ENCODE results near the gene CFAP100.

CFAP100 gene

GRCh38 chr3:126460381-126460780, 65.7 kb downstream of the CFAP100 start:
- DNase-seq (ENCODE audit: low spot score) = no peak

GRCh38 chr3:126461450-126462070, 66.9 kb downstream of the CFAP100 start:
- no peak for DNase-seq (ENCODE audit: low spot score)

- DNase-seq (ENCODE audit: low spot score) = no peak
Measured at GRCh38 chr3:126463521-126463920, 68.8 kb downstream of the CFAP100 start.

DNA sequence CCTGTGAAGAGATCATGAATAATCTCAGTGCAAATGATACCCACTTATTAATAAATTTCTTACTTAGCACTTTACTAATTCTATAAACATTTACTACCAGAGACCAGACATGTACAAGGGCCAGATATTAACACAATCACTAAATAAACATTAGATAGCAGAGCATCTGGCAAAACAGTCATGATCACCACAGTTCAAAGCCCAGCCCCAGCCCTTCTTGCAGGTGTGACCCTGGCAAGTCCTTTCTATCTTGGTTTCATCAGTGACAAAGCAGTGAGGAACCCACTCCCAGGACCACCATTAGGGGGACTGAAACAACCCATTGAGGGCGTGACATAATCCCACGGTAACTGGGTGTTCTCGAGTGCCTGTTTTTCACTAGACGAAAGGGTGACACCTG, 69.4 kb downstream of the CFAP100 start:
- DNase-seq (ENCODE audit: low spot score) = no peak

DNA sequence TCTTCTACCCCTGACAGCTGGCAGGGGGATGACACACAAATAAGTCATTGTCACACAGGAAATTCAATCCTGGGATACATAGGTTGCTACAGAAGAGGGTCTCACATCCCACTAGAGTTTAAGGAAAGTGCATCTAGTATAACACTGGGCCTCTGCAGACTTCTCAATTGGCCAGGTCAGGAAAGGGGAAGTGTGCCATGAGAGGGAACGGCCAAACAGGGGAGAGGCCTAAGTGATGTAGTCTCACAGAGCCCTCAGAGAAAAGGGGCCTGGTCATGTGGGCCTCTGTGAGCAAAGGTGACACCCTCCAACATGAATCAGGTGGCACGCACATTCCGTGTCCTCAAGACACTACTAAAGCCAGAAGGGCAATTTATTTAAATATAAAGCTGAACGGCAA, 69.8 kb downstream of the CFAP100 start:
- no peak for DNase-seq (ENCODE audit: low spot score)

DNA sequence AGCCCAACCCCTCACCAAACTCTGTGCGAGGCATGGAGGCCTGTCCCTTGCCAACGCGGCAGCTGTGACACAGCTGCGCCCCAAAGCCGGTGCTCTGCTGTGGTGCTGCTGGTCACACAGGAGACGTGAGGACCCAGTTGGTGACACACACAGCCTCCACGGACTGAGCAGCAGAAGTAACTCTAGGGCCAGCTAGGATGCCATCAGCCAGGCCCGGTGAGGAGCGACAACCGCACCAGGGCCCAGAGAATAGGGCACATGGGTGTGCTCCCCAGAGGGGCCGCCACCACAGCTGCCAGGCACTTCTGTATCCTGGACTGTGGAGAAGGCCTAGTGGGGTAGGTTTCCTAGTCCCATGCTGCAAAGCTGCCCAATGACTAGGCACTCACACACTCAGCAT, 70.3 kb downstream of the CFAP100 start:
- DNase-seq (ENCODE audit: low spot score) = no peak

DNA sequence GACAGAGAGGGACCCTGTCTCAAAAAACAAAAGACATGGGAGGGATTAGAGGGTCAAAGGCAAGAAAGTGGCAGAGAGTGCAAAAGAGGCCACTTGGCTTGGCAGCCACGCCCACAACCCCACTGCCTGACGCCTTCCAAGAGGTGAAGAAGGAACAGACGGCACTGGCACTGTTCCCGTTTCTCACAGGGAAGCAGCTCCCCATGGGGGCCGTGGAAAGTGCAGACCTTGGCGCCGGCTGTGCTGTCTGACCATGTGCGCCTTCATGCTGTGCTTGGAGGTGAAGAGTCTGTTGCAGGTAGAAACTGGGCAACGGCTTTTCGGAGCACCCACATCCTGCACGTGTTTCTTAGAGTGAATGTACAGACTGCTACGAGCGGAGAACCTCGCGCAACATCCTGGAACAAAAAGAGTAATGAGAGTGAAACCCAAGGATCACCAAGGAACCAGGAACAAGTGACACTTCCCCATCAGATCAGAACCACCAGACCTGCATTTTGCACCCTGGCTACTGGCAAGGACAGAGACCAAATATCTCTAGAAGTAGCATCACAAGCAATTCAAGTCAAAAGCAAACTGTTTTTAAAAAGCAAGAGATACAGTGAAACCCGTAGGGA, 71.3 kb downstream of the CFAP100 start:
- DNase-seq (ENCODE audit: low spot score) = no peak

GRCh38 chr3:126466886-126467610, 72.3 kb downstream of the CFAP100 start:
- no peak for DNase-seq (ENCODE audit: low spot score)

DNA sequence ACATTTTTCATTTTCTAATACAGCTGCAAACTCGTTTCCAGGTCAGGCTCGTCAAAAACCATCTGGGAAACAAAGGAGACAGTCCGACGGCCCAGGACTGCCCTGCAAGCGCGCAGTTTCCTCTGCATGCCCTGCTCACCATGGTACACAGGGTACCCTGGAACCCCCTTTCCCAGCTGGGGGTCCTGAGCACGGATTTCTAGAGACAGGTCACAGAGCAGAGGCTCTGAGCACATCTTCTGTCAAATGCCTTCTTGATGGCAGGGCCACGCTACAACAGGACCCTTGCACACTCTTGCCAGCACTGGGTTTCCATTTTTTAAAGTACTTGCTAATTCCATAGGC, 72.9 kb downstream of the CFAP100 start:
- DNase-seq (ENCODE audit: low spot score) = no peak

GRCh38 chr3:126468028-126468891, 73.6 kb downstream of the CFAP100 start:
- peak; percentile 43 for DNase-seq (ENCODE audit: low spot score)

- DNase-seq (ENCODE audit: low spot score) = no peak
Measured at GRCh38 chr3:126469479-126469878, 74.8 kb downstream of the CFAP100 start.

DNA sequence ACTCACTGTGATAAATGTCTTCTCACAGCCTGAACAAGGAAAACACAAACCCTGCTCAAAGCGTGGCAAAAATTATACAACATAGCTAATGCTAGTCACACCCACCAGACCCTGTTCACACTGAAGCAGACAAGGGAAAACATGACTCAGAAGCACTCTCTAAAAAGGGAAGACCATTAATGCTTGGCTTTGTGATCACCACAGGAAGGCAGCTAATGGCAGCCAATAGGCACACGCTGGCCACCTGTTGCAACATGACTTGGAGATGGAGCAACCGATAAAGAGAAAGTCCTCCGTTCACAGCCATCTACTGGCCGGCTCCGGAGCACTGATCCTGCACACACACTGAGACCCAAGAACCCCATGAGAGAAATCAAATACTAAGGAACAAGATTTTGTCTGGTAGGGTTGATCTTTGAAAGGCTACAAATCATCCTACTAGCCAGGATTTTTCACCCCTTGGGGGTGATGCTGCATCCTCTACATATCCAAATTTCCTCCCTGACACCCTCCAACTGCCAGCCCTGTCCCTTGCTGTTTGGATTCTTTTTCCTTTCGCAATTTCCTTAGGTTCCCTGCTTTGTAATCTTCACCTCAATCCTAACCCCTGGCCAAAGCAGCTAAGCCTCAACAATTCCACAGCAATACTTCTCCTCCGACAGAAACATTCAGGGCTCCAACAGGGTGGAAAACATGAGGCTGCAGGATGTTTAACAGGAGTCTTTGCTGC, 77.7 kb downstream of the CFAP100 start:
- DNase-seq (ENCODE audit: low spot score) = peak; percentile 76

DNA sequence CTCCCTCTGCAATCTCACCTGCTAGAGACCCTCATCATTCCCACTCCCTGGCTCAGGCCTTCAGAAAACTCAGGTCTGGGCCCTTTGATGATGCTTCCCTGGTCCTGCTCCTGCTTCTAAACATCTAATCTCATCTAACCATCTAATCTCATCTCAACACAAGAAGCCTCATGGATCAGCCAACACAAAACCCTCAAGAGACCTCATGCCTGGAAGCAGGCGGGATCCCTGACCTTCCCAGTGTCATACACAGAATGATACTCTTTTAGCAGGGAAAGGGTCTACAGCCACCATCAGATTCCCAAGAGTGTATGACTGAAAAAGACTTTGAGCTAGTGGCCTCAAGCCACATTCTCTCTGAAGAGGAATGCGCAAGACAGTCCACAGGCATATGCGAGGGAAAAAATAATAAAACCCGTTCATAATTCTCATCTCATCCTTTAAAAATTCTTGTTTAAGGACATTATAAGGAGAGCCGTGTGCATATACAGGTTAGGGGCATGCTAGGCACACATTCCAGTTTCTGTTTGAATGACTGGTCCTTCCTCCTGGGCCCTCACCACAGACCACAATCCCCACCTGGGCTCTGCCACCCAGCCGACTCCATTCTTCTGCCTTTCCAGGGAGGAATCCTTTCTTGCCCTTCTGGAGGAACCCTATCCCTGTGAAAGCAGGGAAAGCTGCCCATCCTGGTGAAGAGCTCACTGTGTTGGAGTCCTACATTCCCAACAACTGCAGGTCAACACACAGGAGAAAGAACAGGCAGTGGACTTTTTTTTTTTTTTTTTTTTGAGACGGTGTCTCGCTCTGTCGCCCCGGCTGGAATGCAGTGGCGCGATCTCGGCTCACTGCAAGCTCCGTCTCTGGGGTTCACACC, 78.8 kb downstream of the CFAP100 start:
- no peak for DNase-seq (ENCODE audit: low spot score)

DNA sequence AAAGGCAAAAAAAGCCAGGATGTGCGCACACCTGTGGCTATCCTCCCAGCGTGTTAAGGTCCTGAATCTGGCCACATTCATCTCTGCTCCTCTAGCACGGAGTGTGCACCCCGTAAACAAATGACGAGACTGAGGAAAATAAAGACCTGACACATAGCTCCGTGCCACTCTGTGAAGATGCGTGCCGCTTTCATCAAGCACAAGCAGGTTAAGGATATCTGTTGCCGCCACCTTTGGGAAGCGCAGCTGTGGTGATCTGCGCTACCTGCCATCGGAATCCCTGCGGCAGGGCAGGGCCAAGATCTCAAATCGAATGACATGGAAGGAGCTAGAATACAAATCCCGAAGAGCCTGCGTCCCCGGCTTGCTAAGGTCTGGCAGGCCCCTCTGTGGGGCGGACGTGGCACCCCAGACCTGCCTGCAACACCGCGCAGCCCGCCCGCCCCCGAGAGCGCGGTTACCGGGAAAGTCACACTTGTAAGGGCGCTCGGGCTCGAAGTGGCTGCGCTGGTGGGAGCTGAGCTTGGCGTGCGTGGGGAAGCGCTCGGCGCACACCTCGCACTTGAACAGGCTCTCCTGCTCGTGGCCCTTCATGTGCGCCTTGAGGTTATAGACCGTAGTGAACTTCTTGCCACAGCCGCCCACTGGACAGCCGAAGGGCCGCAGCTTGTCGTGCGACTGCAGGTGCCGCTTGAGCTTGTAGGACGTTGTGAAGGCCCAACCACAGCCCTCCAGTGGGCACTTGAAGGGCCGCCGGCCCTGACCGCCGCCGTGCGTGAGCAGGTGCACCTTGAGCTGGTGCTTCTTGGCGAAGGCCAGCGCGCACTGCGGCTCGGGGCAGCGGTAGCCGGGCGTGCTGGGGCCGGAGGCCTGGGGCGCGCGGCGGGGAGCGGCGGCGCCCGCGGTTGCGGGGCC, 80.0 kb downstream of the CFAP100 start:
- peak; percentile 59 for DNase-seq (ENCODE audit: low spot score)

- peak; percentile 100 for DNase-seq (ENCODE audit: low spot score)
Measured at GRCh38 chr3:126475413-126476114, 80.9 kb downstream of the CFAP100 start, which contains the start of gene ZXDC. Gene ZXDC, minus strand, starts transcription at chr3:126475891. Its CDS starts 26 bp downstream, at chr3:126475865.

DNA sequence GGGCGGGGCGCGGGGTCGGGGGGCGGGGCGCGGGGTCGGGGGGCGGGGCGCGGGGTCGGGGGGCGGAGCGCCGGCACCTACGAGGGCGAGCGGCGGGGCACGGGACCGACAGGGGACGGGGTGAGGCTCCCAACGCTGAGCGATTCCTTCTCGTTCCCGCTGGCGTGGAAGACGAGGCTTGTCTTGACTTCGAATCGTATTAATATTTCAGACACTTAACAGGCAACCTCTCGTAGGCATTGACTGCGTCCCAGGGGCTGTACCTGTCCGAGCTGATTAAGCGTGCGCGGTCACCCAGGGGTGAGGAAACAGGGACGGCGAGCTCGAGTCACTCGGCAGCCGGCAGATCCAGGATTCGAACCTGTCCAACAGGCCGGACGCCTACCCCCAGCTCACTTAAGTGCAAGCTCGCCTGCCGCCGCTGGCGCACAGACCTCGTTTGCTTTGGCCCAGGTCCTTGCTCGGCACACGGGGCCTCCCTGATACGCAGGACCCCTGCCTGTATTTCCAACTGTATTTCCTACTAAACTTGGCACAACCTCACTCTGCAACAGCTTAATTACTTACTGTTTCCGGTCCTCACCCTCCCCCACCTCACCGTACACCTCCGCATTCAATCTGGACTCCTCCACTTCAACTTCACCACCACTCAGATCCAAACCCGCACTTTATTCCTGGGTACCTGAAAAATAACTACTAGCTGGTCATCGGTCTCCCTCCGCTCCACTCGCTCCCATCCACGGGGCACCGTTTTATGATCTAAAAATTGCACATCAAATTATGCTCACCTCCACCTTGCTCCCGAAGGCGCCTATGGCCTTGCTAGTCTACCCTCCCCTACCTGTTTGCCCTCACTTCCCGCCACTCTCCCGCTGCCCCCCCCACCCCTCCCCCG, 81.7 kb downstream of the CFAP100 start:
- DNase-seq (ENCODE audit: low spot score) = peak; percentile 35

DNA sequence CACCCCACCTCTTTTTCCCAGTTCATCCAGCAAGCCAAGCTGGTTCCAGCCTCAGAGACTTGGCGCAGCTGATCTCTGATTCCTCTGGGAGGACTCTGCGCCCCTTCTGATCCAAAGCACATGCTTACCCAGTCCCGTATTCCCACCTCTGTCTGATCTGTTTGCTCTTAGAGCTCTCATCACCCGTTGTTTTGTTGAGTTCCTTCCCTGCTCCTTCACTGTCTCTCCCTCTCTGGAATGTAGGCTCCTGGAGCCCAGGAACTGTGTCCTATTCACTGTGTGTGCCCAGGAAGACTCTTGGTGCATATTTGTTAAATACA, 82.3 kb downstream of the CFAP100 start:
- no peak for DNase-seq (ENCODE audit: low spot score)
